ENCODE measurements around the gene FNDC3A.

The FNDC3A gene, protein sequence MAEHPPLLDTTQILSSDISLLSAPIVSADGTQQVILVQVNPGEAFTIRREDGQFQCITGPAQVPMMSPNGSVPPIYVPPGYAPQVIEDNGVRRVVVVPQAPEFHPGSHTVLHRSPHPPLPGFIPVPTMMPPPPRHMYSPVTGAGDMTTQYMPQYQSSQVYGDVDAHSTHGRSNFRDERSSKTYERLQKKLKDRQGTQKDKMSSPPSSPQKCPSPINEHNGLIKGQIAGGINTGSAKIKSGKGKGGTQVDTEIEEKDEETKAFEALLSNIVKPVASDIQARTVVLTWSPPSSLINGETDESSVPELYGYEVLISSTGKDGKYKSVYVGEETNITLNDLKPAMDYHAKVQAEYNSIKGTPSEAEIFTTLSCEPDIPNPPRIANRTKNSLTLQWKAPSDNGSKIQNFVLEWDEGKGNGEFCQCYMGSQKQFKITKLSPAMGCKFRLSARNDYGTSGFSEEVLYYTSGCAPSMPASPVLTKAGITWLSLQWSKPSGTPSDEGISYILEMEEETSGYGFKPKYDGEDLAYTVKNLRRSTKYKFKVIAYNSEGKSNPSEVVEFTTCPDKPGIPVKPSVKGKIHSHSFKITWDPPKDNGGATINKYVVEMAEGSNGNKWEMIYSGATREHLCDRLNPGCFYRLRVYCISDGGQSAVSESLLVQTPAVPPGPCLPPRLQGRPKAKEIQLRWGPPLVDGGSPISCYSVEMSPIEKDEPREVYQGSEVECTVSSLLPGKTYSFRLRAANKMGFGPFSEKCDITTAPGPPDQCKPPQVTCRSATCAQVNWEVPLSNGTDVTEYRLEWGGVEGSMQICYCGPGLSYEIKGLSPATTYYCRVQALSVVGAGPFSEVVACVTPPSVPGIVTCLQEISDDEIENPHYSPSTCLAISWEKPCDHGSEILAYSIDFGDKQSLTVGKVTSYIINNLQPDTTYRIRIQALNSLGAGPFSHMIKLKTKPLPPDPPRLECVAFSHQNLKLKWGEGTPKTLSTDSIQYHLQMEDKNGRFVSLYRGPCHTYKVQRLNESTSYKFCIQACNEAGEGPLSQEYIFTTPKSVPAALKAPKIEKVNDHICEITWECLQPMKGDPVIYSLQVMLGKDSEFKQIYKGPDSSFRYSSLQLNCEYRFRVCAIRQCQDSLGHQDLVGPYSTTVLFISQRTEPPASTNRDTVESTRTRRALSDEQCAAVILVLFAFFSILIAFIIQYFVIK

DNA sequence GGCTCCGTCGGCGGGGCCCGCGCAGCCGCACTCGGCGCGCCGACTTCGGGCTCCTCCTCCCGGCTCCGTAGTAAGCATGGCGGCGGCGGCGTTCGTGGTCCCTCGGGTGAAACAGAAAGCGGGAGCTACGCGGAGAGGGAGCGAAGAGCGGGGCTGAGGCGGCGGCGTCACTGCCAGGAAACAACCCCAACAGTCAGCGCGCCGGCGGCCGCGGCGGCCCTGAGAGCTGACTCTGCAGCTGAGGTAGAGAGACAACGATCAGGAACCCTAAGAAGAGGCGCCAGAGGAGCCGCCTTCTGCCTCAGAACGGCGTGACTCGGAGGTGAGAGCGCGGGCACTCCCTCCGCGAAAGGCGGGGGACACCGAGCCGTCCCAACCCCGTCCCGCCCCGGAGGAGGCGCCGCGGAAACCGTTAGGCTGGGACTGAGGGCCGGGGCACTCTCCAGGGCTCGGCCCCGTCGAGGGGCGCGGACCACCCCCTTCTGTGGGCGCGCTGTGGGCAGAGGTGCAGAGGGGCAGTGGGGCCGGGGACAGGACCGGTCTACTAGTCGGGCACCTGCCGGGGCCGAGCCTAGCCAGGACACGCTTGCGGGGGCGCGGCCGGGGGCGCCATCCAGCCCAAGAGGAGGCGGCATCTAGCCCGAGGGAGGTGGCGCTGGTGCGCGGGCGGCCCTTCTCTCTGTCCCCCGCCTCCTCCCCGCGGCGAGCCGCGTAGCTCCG lies at the start of gene FNDC3A:
Gene FNDC3A, plus strand, starts transcription at position 57 of the 720 bp plus-strand sequence. CDS start 30,279 bp downstream, outside the sequence.
- DNase-seq = peak; percentile 84

DNA sequence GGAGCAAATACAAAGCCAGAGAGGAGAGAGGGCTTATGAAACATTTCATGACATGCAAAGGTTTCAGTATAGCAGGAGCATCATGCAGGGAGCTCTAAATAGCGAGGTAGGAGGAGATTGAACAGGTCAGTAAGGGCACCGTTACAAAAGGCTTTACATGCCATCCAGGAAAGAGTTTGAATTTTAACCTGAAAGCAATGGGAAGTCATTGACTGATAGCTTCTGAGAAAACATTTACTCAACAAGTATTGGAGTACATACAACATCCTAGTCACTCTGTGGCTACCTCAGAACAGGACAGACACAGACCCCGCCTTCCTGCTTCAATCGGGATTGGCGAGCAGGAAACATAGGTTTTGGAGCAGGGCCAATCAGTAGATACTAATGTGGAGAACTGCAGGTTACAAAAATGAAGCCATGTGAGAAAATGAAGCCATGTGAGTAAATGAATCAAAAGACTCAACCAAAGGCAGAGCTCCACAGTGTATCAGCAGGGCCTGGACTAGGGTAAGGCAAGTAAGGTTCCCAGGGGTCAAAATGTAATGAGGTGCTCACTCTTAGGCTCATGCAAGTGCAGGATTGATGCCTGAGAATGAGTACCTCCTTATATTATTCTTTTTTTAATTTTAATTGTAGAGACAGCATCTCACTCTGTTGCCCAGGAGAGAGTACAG lies 46.8 kb upstream of the FNDC3A start:
- DNase-seq = no peak

DNA sequence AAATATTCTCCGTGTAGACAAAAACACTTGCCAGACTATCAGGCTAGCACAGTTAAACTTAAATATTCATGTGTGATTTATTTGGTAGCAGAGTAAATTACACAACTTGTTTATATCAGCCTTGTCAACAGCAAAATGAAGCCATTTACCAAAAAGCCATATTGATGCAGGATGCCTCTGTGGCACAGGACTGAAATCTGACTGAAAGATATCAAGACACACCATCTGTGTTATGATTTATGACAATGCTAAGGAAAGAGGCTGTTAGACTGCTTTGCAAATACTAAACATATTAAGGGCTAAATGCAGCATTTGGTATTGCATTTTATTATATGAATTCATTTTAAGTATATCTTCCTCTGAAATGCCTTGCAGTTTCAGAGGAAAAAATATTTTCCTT lies 44.8 kb upstream of the FNDC3A start:
- no peak for DNase-seq

DNA sequence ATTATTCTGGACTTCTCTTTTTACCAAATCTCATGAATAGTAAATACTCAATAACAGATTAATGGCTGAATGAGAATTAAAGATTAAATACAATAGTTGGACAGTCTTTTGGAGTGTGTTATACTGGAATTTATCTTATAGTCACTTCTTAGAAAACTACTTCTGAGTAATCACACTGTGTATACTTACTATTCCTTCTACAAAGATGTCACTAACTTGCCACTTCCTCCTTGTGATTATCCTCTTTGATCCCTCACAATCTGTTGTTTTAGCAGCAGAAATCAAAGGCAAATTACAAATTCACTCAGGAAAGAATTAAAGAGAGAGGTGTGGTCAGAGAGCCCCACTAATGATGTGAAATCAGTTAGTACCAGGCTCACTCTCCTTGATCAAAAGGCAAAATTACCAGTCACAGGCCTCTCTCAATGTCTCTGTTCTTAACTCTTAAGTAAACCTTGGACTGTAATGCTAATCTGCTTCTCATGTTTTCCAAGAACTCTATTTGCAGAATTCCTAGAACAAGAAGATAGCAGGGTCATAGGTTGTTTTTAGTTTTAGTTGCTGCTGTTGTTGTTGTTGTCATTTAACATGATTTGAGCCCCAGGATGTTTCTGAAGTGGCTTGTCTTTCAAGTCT lies 37.3 kb upstream of the FNDC3A start:
- no peak for DNase-seq

DNA sequence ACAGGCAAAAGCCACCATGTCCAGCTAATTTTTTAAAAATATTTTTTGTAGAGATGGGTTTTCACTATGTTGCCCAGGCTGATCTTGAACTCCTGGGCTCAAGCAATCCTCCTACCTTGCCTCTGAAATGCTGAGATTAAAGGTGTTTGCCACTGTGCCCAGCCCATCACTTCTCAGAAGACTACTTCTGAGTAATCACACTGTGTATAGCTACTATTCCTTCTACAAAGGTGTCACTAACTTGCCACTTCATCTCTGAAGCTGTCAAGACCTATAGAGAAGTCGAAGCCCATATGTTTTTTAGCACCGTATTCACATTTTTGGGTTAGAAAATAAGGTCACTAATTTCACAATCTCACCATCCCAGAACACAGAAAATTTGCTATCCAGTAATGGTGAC lies 36.0 kb upstream of the FNDC3A start:
- DNase-seq = no peak

DNA sequence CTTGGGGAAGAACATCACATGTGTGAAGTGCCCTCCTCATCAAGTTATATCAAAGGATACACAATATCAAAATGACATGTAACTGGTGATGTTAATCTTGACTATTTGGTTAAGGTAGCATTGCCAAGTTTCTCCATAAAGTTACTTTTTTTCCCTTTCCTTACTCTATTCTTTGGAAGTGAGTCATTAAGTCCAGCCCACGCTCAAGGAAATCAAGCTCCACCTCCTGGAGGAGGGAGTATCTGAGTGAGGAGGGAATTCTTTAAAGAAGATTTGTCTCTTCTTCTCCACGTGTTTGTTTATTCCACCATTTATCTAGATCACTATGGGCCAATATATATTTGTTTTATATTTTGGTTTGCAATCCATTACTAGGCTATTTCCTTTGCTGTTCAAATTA lies 33.6 kb upstream of the FNDC3A start:
- no peak for DNase-seq

DNA sequence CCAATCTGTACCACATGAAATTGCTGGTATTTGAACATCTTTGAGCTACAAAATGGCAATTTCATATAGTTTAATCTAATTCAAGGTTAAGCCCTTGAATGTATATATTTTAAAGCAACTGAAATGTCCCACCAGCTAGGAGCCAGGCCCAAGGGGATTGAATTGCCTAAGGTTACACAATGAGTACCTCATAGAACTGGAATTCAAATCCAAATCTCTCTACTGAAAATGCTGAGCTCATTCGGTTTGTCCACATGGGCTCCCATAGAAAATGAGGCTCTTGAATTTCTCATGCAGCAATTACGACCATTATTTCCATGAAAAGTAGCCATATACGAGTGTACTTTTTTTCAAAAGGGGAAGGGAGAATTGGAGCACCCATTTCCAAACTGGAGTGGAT lies 31.5 kb upstream of the FNDC3A start:
- DNase-seq = no peak

DNA sequence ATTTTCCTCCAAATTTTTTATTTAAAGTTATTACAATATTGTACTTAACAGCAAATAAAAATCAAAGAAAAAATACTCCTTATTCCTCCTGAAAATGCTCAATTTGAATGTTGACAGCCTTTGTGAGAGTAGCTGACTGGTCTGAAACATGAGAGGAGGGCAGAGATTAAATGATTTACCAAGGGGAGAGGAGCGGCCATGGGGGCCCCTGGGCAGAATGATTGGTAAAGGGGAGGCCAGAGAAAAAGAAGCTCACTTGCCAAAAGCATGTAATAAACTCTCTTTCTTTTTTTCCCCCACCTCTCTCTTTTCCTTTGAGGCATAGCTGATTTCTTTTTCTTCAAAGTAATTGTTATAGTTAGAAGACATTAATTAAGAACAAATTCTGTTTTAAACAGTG lies 30.1 kb upstream of the FNDC3A start:
- DNase-seq = no peak

DNA sequence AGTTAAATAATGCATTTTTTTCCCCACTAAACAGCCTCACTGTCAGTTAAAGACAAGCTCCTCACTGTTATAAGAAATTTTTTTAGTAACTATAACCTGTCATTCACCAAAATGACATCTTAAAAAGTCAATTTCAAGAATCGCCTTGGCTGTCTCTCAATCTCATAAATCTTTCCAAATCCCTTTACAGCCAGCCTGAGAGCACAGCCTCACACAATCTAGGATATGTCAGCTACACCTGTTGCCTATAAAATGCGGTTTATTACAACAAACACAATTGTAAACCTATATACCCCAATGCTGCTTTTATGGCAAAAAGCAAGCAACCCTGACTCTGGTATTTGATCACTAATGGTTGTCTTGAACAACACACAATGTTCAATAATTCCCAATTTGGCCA lies 29.5 kb upstream of the FNDC3A start:
- no peak for DNase-seq

DNA sequence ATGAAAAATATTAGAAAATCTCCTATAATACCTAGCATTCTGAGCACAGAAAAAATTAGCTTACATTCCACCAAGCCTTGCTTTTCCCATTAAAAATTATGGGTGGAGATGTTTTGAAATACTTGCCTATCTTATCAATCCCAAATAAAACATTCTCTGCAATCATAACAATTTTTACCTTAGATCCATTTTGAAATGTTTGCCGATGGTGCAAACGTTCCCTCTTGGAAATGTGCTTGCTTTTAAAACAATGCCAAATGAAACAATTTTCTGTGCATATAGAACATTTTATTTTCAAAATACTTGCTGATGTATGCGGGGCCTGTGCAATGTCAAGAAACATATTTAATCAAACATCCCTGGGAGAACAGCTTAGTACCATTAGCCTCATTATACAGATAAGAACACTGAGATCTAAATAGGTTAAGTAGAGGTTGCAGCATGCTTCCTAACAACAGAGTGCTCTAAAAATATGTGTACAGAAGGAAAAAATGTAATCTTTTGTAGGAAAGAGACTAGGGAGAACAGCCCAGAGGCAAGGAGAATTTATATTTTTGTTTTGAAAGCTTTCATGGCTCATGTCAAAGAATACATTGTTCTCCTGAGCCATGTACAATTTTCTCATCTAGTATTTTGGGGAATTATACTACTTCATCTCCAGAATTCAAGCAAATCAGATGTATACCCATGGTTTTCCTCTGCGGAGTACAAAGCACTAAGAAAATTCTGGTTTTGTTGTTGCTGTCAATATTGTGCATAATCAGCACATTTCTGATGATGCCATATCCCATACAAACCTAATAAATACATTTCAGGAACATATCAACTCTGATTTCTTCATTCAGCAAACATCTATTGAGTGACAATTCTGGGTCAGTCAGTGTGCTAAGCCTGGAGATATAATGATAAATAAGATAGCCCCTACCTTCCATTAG lies 25.9 kb upstream of the FNDC3A start:
- no peak for DNase-seq

DNA sequence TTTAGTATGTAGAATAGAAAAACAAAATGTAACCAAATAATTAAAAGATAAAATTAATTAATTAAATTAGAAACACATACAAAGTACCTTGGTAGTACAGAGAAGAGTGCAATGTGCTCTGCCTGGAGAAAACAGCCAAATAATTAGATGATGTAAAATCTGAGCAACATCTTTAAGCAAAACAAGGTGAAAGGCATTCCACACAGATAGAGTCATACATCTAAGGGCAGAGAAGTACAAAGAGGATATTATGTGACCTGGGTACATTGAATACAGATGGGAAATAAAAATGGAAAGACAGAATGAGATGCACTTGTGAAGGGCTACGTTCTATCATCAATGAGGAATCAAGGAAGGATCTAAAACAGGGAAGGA lies 25.2 kb upstream of the FNDC3A start:
- no peak for DNase-seq

DNA sequence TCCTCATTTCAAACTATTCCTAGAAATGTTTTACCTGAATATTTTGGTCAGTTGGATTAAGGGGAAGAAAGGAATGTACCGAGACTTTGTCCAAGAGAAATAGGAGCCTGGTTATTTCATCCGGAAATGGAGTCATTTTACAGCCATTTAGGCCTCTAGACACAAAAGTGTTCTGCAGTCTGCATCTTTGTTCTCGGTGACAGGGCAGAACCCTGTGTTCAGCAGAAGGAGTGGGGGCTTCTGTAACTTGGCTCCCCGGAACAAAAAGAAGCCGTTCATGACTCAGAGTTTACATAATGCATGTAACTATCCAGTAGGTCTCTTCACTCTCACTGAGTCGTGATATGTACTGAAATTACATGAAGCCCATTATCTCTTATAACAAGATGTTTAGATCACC lies 21.6 kb upstream of the FNDC3A start:
- DNase-seq = peak; percentile 80

DNA sequence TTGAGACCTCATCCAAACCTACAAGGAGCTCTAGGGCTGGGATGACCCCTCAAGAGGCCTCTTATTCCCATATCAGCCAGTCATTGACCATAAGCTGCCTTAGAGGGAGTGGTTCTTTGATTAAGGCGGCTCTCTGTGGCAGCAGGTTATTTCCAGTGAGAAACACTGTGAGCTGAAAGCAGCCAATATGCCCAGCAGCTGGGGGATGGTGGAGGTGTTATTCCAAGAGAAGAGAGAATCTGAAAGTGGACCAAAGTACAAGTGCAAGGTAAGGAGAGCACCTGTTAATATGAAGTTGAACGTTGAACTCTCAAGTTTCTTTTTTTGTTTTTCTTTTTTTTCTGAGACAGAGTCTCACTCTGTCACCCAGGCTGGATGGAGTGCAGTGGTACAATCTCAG lies 20.2 kb upstream of the FNDC3A start:
- no peak for DNase-seq

DNA sequence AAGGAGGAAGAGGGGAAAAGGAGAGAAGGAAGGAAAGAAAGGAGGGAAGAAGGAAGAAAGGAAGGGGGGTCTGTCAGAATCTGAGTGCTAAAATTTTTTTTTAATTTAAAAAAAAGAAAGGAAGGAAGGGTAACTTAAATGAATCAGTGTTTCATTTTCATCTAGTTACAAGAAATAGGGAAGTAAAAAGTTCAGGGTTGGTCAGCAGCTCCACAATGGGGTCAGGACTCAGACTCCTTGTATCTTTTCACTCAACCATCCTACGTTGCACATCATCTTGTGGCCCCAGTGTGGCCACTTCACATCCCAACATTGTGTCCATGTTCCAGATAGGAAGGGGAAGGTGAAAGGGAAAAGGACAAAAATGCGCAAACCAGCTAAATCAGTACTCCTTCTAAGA lies 14.3 kb upstream of the FNDC3A start:
- DNase-seq = no peak

DNA sequence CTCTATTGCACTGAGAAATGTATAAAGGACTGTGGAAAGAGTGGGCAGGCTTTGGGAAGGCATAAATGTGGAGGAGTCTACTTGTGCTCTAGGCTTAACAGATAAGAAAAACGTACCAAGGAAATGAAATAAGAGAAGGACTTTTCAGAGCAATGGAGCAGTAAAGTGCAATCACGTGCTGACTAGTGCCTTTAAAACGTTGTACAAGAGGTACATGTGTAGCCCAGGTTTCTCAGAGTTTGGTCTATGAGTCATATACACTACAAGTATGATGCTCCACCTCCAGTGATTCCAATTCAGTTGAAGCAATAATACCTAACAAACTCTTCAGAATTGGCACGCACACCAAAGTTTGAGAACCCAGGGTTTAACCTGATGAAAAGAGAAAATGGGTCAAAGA lies 13.4 kb upstream of the FNDC3A start:
- DNase-seq = no peak

DNA sequence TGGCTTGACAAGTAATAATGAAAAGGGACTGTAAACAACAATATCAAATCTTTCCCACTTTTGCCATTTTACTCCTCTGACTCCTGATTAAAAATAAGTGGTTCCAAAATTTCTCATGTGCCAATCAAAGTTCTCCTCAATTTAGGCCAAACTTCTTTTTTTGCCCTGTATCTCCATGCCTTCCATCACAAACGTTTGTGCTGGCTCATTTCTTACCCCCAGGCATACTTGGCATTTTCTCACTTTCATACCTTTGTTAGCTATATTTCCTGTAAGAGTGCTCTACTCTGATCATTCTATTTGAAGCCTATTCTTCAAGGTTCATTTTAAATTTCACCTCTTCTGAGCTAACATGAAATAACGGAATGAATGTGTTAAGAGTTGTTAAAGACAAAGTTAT lies 10.0 kb upstream of the FNDC3A start:
- no peak for DNase-seq

DNA sequence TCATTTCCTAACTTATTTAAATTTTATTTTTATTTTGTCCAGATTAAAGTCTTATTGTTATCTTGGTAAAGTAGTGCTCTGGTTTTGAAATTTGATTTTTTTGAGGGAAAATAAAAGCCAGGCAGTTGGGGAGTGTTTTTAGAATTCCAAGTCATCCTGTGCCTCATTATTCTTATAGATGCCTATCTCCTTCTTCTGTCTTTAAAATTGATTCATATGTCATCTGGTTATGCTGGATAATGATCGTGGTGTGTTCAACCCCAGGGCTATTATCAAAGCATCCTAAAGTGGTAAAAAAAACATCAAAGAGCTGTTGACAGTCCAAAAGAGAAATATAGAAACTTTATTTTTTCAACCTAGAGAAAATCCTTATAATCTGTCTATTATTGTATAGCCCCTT lies 6.0 kb upstream of the FNDC3A start:
- DNase-seq = no peak

DNA sequence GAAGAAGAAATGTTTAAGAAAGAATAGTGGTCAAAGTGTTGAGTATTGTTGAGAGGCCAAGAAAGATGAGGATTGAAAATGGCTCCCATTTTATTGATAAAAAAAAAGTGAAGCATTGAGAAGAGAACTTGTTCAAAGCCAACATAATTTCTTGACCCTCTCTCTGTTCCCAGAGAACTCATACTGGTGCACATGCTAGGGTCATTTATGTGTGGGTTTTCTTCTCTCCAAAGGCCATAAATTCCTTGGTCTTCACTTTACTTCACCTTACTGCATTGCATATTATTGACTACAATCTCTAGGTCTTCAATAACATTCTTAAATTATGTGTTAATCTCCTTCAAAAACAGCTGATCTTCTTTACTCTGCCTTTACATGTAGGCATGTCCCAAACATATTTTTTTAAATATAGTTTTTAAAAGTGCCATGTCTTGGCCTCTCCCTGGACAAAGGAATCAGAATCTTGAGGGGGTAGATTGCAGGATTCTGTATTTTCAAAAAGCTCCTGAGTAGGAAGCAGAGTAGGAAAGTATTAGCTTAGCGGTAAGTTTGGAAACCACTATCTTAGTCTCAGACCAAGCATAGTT lies 1.8 kb upstream of the FNDC3A start:
- DNase-seq = no peak

DNA sequence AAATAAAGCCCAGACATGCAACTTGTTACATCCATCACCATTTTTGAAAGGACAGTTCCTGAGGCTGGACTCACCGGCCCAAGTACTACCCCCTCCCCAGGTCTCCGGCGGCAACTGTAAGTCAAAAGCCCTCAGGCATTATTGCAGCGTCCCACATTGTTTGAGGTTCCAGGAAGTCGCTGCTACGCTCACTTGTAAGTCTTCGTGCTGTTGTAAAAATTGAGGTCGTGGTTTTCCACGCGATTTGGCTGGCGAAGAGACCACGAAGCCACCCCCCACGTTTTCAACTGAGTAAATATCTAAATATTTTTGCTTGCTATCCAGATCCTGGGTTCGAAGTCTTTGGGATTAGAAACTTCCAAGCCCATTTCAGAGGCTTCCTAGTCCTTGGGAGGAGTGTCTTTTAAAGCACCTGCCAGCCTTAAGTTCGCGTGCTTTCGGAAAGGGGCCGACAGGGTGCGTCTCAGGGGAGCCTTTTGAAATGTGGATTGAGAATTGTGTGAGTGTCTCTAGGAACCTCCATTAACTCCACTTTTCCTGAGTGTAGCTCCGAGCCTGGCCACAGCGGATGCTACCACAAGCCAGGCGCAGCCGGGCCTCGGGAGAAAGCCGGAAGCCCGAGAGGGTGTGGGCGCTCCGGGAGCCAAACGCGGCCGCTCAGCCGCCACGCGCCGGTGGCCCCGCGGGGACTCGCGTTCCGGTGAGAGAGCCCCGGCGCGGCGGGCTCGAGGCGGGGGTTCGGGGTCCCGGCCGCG lies 434 bp upstream of the FNDC3A start:
- DNase-seq = peak; percentile 77

Measured in islet precursor cell (in vitro differentiated cells).